GM18868 (cell line): ENCODE measurements around the gene CNTNAP5.

Experiments
- ATAC-seq: cut with Tn5 transposase; IDR thresholded peaks from one replicate; pipeline ENCODE4 v1.9.1; 2021; ENCODE audit warnings: mild to moderate bottlenecking, moderate library complexity; ENCODE audit not compliant: unreplicated experiment

The CNTNAP5 gene

DNA sequence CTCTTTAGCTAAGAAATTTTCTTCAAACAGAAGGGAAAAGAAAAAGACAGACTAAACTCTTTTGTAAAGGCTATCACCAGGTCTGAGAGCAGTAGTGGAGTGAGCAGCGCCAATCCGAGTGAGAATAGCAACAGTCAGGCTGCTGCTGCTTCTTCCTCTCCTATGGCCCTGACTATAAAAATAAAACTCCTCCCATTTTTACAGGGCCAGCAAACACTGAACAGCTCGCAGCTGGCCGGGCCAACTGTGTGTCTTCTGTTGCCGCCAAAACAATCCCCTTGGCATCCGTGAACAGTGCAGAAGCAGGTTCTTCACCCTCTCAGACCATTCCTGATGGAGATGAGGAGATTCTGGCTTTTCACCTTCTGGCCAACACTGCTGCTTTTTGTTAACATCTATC lies 124.5 kb downstream of the CNTNAP5 start:
- ATAC-seq = no peak

GRCh38 chr2:124151691-124152090 lies 126.6 kb downstream of the CNTNAP5 start:
- ATAC-seq = no peak

DNA sequence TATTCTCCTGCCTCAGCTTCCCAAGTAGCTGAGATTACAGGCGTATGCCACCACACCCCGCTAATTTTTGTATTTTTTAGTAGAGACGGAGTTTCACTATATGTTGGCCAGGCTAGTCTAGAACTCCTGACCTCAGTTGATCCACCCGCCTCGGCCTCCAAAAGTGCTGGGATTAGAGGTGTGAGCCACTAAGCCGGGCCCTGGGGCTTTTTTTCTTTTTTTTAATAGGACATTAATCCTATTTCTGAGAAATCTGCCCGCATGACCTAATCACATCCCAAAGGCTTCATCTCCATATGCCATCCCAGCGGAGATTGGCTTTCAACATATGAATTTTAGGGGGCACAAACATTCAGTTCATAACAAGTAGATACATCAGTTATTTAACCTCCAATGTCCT lies 128.6 kb downstream of the CNTNAP5 start:
- ATAC-seq = no peak

- ATAC-seq = no peak
Measured at GRCh38 chr2:124159166-124159565, 134.1 kb downstream of the CNTNAP5 start.

GRCh38 chr2:124161542-124161941 lies 136.5 kb downstream of the CNTNAP5 start:
- no peak for ATAC-seq

DNA sequence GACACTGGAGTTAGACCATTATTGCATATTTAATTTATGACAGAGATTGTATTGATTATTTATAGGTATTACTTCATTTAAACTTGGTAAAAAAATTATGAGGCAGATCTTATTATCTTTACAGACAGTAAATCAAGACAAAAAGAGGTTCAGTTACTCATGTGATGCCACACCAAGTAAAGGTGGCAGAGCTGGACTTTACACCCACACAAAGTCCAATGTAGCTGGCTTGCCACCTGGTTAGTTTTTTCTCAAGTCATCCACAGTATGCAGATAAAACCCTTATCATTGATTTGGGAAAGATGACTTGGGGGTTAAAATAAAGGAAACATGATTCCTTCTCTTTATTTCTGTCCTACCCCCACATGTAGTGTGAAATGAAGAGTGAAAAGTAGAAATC lies 137.2 kb downstream of the CNTNAP5 start:
- no peak for ATAC-seq

- ATAC-seq = no peak
Measured at GRCh38 chr2:124163840-124164239, 138.8 kb downstream of the CNTNAP5 start.

DNA sequence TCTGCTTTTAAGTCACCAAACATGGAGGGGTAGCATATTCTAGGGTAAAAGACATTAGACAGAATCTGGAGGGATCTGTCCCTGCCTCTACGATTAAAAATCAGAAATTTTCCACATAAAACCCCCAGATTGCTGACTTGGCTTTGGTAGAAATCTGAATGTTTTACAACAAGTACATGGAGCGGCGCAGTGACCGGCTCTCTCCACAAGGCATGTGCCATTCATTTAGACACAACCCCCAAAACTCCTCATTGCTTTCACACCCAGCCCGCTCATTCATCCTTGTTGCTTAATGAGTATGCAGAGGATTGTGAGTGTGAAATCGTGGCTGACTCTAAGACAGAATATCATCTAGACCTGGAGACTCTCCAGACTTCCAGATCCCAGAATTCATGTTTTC lies 140.6 kb downstream of the CNTNAP5 start:
- ATAC-seq = no peak

- no peak for ATAC-seq
Measured at GRCh38 chr2:124171472-124172063, 146.5 kb downstream of the CNTNAP5 start.

- no peak for ATAC-seq
Measured at GRCh38 chr2:124178719-124179118, 153.6 kb downstream of the CNTNAP5 start.

GRCh38 chr2:124180635-124181034 lies 155.5 kb downstream of the CNTNAP5 start:
- no peak for ATAC-seq

- ATAC-seq = no peak
Measured at GRCh38 chr2:124186801-124187200, 161.7 kb downstream of the CNTNAP5 start.

DNA sequence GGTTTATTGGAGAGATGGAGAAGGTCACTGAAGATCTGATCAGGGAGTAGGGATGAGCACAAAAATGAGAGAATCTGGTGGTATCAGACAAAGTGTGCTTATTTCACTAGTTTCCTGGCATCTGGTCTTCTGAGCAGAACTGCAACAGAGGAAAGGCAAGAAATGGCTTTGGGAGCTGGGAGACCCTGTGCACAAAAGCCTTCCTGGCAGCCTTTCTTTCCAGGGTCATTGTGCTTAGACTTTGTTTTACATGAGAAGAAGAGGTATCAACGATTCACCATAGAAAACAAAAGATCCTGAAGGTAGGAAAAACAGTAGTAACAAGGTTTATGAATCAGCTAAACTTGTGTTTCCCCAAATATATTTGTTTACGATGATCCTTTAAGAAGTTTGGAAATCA lies 162.9 kb downstream of the CNTNAP5 start:
- ATAC-seq = no peak

DNA sequence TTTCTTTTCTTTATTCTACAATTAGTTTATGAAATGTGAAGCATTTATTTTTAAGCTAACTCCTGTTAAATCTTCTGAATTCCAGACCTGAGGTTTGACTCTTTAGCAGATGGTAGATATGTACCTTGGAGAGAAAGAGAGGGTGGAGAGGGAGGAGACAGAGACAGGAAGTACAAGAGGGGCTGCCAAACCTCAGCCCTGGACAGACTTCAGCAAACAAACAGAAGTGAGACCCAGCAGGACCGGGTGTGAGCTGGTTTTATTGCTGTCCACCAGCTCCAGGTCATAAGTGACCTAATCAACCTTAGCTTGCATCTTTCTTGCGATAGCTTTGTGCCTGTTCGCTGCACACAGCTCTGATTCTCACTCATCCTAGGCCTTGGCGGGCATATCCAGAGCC lies 168.6 kb downstream of the CNTNAP5 start:
- no peak for ATAC-seq

- ATAC-seq = no peak
Measured at GRCh38 chr2:124201713-124202112, 176.6 kb downstream of the CNTNAP5 start.

- ATAC-seq = no peak
Measured at GRCh38 chr2:124209441-124209840, 184.4 kb downstream of the CNTNAP5 start.

- ATAC-seq = no peak
Measured at GRCh38 chr2:124211461-124211860, 186.4 kb downstream of the CNTNAP5 start.

DNA sequence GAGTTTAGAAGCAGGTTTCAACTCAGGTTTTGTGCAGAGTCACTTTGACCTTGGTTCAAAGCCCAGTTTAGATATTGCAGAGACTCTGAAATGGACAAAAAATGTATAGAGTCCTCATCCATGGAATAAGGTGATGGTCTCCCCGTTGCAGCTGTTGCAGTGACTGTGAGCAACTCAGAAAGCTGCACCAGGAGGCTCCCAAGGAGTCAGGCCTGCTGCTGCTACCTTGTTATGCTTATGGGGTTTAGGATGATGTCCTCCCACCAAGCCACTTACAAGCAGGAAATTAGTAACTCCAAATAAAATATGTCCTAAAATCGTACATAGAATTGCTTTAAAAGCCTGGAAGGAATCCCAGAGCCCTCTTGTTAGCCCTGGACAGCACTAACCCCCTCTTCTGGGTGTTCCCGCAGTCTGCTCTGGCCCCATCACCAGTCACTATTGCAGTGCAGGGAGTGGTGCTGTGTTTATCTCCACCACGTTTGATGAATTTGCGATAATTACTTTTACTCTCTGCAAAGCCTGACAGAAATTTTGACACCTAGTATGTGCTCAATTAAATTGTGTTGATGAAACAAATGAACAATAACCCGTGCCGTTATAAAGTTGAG lies 189.0 kb downstream of the CNTNAP5 start:
- no peak for ATAC-seq

DNA sequence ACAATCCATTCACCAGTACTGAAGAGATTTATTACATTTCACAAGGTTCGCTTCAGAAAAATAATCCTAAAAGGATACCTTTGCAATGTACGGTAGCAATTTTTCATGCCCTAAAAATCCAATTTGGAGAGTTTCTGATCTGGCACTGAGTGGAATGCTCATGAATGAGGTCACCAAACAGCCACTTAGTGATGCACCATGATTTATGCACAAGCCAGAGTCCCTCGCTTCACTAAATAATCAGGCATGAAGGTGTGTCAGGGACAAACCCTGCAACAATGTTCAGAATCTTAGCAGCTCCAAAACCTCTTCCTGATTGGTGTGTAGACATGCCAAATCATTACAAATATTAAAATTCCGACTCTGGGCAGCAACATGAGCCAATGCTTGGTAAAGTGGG lies 221.1 kb downstream of the CNTNAP5 start:
- ATAC-seq = no peak

- no peak for ATAC-seq
Measured at GRCh38 chr2:124248386-124248785, 223.3 kb downstream of the CNTNAP5 start.

DNA sequence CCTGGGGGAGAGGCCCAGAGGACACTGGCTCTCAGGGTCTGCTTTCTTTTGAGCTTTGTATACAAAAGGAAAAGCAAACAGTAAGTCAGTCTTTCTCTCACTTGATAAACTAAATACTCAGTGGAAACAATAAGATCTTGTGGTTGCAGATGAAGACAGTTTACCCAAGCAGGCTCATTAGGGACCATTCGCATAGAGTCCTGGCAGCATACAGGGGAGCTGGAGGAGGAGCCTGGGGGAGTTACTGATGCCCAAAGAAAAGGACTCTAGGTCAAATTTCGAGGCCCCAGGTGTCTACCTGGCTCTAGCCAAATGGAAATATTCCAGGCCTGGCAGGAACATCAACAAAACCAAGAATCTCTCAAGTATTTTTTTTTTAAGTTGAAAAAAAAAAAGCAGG lies 225.3 kb downstream of the CNTNAP5 start:
- ATAC-seq = no peak

- no peak for ATAC-seq
Measured at GRCh38 chr2:124254621-124255020, 229.5 kb downstream of the CNTNAP5 start.

- ATAC-seq = no peak
Measured at GRCh38 chr2:124257120-124257519, 232.0 kb downstream of the CNTNAP5 start.
